Measurements from ENCODE around the gene SLC36A3.
"Not testable (repeated sequence)": the region's sequence is repeated elsewhere in the genome, so short reads cannot be mapped to it uniquely, and the experiment has no call there.

SLC36A3 gene

DNA sequence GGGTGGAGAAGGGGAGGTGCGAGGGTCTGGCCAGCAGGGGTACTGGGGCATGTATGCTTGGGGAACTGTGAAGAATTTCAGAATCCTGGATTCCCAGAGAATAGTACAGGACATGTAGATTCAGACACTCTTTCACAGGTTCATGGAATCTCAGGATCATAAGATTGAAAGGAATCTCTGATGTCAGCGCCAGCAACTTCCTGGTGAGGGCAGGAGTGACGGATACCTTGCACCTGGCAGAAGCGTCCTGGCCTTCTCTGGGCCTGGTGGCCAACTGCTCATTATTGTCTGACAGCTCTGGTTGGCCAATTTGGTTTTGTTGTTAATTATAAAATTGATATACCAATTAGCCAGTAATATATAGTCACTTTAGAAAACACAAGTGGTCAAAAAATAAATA lies 43.6 kb downstream of the SLC36A3 start:
- H3K27me3 ChIP-seq (ENCODE audit: insufficient read depth, low read depth, severe bottlenecking) = no peaks in the 10 kb centered on the region
- no peak for DNase-seq
- no peaks in the 10 kb centered on the region for H3K9me3 ChIP-seq (ENCODE audit: severe bottlenecking)
- no peak overlapping the region for H3K4me3 ChIP-seq (ENCODE audit: low read depth, low read length)
- no peak overlapping the region for H3K27ac ChIP-seq
- H3K36me3 ChIP-seq = no peaks in the 10 kb centered on the region
- no peak for TF ChIP-seq CTCF (IDR thresholded peaks at IDR 0.05; ENCODE audit: low read depth, low read length)

- Histone ChIP-seq H3K9me3 (ENCODE audit: severe bottlenecking) (no peaks in the 10 kb centered on the region), H3K36me3 (no peaks in the 10 kb centered on the region), H3K27ac (no peak overlapping the region), H3K27me3 (ENCODE audit: insufficient read depth, low read depth, severe bottlenecking) (no peaks in the 10 kb centered on the region), H3K4me3 (ENCODE audit: low read depth, low read length) (no peak overlapping the region)
- TF ChIP-seq CTCF (IDR thresholded peaks at IDR 0.05; ENCODE audit: low read depth, low read length) = no peak
- DNase-seq = no peak
These were observed 44.8 kb downstream of the SLC36A3 start for GRCh38 chr5:151258816-151259215.

GRCh38 chr5:151258201-151258611 lies 45.4 kb downstream of the SLC36A3 start:
- Histone ChIP-seq H3K36me3 (no peaks in the 10 kb centered on the region), H3K9me3 (ENCODE audit: severe bottlenecking) (no peaks in the 10 kb centered on the region), H3K27me3 (ENCODE audit: insufficient read depth, low read depth, severe bottlenecking) (no peaks in the 10 kb centered on the region), H3K4me3 (ENCODE audit: low read depth, low read length) (no peak overlapping the region), H3K27ac (no peak overlapping the region)
- TF ChIP-seq CTCF (IDR thresholded peaks at IDR 0.05; ENCODE audit: low read depth, low read length) = no peak
- DNase-seq = no peak

DNA sequence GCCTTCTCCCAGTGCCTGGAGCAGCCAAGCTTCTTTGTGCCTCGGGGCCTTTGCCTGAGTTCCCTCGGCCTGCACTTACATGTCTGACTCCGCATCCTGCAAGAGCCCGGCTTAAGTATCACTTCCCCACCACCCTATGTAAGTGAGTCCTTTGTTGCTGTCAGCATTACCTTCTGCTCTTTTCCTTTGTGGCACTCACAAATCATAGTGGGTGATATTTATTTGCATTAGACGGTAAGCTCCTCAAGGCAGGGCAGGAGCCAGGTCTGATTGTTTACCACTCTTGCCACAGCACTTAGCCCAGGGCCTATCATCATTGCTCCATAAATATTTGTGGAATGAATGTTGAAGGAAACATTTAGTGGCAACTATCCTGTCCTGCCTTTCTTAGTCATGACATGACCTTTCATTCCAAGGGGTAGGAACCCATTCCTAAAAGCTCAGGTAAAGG lies 45.8 kb downstream of the SLC36A3 start:
- Histone ChIP-seq H3K36me3 (no peaks in the 10 kb centered on the region), H3K9me3 (ENCODE audit: severe bottlenecking) (no peaks in the 10 kb centered on the region), H3K27ac (no peak overlapping the region), H3K4me3 (ENCODE audit: low read depth, low read length) (no peak overlapping the region), H3K27me3 (ENCODE audit: insufficient read depth, low read depth, severe bottlenecking) (no peaks in the 10 kb centered on the region)
- no peak for DNase-seq
- TF ChIP-seq CTCF (IDR thresholded peaks at IDR 0.05; ENCODE audit: low read depth, low read length) = no peak

DNA sequence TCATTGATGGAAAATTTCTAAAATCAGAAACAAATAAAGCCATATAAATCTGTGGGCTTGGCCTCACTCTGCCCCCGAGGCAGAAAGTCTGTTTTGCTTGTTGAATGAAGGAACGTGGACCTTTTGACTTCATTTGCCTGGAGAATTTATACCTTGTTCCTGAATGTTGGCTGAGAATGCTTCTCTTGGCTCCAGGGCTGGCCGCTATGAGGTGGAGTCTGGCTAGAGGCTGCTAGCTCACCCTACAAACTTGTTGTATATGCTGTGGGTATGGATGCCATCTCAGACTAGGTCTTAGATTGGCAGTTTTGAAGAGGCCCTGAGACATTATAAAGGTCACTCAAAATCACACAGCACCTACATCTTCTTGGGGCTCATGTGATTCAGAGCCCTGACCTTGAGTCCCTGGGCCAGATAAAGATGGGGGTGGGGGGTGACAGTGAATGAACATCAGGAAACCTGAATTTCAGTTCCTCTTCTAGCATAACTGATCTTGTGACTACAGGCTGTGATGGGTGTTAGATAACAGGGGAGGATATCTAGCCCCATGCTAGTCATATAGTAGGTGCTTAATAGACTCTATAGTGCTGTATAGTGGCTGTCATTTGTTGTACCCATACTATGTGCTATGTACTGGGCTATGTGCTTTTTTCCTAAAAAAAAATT lies 47.8 kb downstream of the SLC36A3 start:
- TF ChIP-seq CTCF (IDR thresholded peaks at IDR 0.05; ENCODE audit: low read depth, low read length) = no peak
- Histone ChIP-seq H3K4me3 (ENCODE audit: low read depth, low read length) (no peak overlapping the region), H3K27ac (no peak overlapping the region), H3K36me3 (no peaks in the 10 kb centered on the region), H3K9me3 (ENCODE audit: severe bottlenecking) (no peaks in the 10 kb centered on the region), H3K27me3 (ENCODE audit: insufficient read depth, low read depth, severe bottlenecking) (no peaks in the 10 kb centered on the region)
- DNase-seq = no peak

- H3K36me3 ChIP-seq; H3K27me3 ChIP-seq (ENCODE audit: insufficient read depth, low read depth, severe bottlenecking); H3K4me3 ChIP-seq (ENCODE audit: low read depth, low read length); DNase-seq; H3K27ac ChIP-seq; H3K9me3 ChIP-seq (ENCODE audit: severe bottlenecking): not testable (repeated sequence)
These were observed 48.6 kb downstream of the SLC36A3 start for GRCh38 chr5:151254990-151255389.
